GM11168 (cell line): ENCODE measurements around the gene HEXIM2.
"Not testable (repeated sequence)": the region's sequence is repeated elsewhere in the genome, so short reads cannot be mapped to it uniquely, and the experiment has no call there.

ENCODE experiments used
- in situ Hi-C: fragments of 300-500 bp; cut with MboI; formaldehyde crosslinking; loops from one replicate; pipeline ENCODE4 v1.12.0; 2022; ENCODE audit warnings: low sequenced_read_pairs; ENCODE audit not compliant: unreplicated experiment

HEXIM2 gene

GRCh38 chr17:45161288-45162024 lies at the start of gene HEXIM2:
Gene HEXIM2, plus strand, starts transcription at chr17:45161875. Its CDS starts 919 bp downstream, at chr17:45162794.
- in situ Hi-C loops = no loop called here

GRCh38 chr17:45112559-45113423 lies 48.9 kb upstream of the HEXIM2 start:
- in situ Hi-C loops = no loop called here

GRCh38 chr17:45113424-45113754 lies 48.3 kb upstream of the HEXIM2 start:
- in situ Hi-C loops = no loop called here

GRCh38 chr17:45114117-45114932 lies 47.4 kb upstream of the HEXIM2 start:
- in situ Hi-C loops = no loop called here

- in situ Hi-C loops = no loop called here
These were observed 46.6 kb upstream of the HEXIM2 start for GRCh38 chr17:45115015-45115625.

- in situ Hi-C loops = no loop called here
These were observed 45.8 kb upstream of the HEXIM2 start for GRCh38 chr17:45115871-45116270.

- in situ Hi-C loops = no loop called here
These were observed 45.1 kb upstream of the HEXIM2 start for GRCh38 chr17:45116434-45117016.

GRCh38 chr17:45117334-45117733 lies 44.3 kb upstream of the HEXIM2 start:
- in situ Hi-C loops = no loop called here

- in situ Hi-C loops = no loop called here
These were observed 43.6 kb upstream of the HEXIM2 start for GRCh38 chr17:45117848-45118646.

GRCh38 chr17:45118691-45119090 lies 43.0 kb upstream of the HEXIM2 start:
- in situ Hi-C loops = no loop called here

GRCh38 chr17:45119964-45120363 lies 41.7 kb upstream of the HEXIM2 start:
- in situ Hi-C loops = no loop called here

- in situ Hi-C loops = no loop called here
These were observed 41.1 kb upstream of the HEXIM2 start for GRCh38 chr17:45120558-45120957.

- in situ Hi-C loops = no loop called here
These were observed 40.6 kb upstream of the HEXIM2 start for GRCh38 chr17:45121055-45121454.

GRCh38 chr17:45123076-45123770 lies 38.5 kb upstream of the HEXIM2 start:
- in situ Hi-C loops = no loop called here

- in situ Hi-C loops = no loop called here
These were observed 37.5 kb upstream of the HEXIM2 start for GRCh38 chr17:45123930-45124796.

- in situ Hi-C loops = not testable (repeated sequence)
These were observed 36.9 kb upstream of the HEXIM2 start for GRCh38 chr17:45124797-45125122.

GRCh38 chr17:45125509-45125908 lies 36.2 kb upstream of the HEXIM2 start:
- in situ Hi-C loops = no loop called here

GRCh38 chr17:45127207-45127547 lies 34.5 kb upstream of the HEXIM2 start:
- in situ Hi-C loops = no loop called here
